Stimulated activated CD4-positive, alpha-beta T cell treated with anti-CD3 and anti-CD28 coated beads, TNF-alpha, amount 100 ng/mL, for 24 hours (primary cell): ENCODE measurements around the gene EXD3.
A peak's percentile ranks its signal among the peaks of the same experiment; 100 is the strongest.

Experiments
- DNase-seq, 3 experiments: peaks; one replicate each; pipeline ENCODE4 v3.0.0-alpha.2; 2020; ENCODE audit warnings: low read depth in 3 of 3

Gene EXD3

DNA sequence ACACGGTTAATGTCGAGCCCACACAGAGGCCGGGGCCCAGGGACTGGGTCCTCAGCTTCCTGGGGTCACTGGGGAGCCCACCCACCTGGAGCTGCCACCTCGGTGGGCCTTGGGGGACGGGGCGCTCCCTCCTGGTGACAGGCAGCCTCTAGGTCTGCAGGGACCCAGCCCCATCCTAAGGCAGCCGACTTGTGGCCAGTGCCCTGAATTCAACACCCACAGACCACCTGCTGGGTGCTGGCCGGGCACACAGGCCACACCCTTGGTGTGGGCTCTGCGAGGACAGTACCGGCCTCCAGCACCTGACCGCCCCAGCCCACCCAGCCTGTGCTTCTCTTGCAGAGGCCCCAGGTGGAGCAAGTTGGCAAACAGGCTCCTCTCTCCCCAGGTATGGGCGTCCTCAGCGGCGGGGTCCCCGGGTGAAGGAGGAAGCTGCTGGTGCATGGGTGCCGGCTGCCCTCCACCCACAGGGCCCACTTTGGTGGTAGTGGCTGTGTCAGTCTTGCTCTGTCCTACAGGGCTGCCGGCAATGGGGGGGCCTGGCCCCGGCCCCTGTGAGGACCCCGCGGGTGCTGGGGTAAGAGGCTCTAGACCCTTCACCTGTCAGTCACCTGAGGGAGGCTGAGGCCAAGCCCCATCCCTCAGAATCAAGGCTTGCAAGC is 9.9 kb upstream of the EXD3 start:
- no peak for DNase-seq

- no peak for DNase-seq
These were observed 8.5 kb upstream of the EXD3 start for GRCh38 chr9:137431416-137431931.

GRCh38 chr9:137430723-137431415 is 7.9 kb upstream of the EXD3 start:
- DNase-seq: no peak

GRCh38 chr9:137429974-137430722 is 7.2 kb upstream of the EXD3 start:
- no peak for DNase-seq

- no peak for DNase-seq
These were observed 6.6 kb upstream of the EXD3 start for GRCh38 chr9:137429546-137429890.

DNA sequence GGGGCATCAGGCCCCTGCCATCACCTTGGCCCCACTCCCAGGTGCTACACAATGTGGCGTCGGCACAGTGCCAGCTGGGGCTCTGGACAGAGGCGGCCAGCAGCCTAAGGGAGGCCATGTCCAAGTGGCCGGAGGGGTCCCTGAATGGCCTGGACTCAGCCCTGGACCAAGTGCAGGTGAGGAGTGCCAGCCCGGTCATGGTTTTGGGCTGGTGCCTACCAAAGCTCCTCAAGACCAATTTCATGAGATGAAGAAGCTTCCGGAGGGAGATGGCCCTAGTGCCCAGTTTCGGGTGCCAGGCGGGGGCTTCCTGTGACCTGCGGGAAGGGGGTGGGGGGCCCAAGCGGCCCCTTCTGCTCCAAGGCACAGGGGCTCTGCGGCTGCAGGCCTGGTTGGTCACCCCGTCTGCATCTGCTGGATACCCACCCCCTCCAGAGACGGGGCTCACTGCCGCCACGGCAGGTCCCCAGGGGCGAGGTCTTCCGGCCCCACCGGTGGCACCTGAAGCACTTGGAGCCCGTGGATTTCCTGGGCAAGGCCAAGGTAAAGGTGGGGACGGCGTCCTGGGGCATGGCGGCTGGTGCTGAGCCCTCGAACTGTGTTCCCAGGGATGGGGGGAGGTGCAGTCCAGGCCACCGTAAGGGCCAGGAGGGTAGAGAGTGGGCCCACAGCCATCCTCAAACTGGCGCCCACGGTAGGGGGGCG is 6.0 kb upstream of the EXD3 start:
- no peak for DNase-seq

- no peak for DNase-seq
These were observed 5.3 kb upstream of the EXD3 start for GRCh38 chr9:137428311-137428630.

DNA sequence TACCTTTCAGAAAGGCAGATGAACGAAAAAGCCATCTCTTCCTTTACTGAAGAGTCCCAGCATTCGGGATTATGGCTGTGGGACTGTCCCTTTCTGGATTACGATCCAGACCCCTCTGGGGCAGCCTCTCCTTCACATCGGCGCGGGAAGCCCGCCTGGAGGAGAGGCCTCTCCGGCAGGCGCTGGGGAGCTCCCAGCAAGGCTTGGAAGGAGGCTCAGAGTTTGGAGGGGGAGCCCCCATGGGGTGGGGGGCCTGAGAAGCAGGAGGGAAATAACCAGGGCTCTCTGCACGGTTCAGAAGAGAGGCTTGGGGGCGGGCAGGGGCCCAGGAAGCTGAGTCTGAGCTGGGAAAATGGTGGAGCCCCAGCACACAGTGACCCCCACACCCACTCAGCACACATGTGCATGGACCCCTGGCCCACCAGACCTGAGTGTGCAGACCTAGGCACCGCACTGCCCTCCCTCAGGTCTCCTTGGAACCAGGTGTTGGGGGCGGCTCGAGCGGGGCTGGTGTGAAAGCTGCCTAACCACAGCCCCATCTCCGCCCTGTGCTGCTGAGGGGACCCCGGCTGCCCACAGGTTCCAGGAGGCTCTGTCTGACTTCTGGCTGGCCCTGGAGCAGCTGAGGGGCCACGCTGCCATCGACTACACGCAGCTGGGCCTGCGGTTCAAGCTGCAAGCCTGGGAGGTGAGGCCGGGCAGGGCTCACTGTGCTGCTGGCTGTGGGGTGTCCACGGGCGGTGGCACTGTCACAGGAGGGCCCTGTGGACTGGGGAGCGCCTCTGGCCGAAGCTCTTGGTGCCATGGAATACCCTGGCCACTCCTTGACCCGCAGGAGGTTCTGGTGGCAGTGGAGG is 4.7 kb upstream of the EXD3 start:
- no peak for DNase-seq

DNA sequence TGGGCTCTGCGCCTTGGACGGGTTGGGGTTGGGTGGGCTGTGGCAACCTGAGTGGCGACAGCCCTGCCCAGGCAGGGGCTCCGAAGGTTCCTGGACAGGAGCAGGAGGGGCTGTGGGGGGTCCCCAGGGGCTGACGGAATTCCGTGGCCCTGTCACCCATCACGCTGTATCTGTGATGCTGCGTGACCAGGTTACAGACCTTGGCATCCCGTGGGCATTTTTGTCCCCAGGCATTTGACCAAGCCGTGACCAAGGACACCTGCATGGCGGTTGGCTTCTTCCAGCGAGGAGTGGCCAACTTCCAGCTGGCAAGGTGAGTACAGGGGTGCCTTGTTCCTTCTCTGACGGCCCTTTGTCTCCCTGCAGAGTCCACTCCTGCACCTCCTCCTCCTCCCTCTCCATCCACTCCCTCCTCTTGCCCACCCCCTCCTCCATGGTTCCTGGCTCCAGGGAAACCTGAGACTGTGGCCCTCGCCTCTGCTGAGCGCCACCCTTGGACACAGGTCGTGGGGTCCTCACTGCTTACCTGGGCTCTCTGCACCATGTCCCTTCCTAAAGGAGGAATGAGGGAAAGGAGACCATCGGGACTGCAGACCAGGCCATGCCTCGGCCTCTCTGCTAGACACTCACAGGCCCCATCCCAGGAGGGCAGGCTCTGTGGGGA is 3.2 kb upstream of the EXD3 start:
- DNase-seq: no peak

DNA sequence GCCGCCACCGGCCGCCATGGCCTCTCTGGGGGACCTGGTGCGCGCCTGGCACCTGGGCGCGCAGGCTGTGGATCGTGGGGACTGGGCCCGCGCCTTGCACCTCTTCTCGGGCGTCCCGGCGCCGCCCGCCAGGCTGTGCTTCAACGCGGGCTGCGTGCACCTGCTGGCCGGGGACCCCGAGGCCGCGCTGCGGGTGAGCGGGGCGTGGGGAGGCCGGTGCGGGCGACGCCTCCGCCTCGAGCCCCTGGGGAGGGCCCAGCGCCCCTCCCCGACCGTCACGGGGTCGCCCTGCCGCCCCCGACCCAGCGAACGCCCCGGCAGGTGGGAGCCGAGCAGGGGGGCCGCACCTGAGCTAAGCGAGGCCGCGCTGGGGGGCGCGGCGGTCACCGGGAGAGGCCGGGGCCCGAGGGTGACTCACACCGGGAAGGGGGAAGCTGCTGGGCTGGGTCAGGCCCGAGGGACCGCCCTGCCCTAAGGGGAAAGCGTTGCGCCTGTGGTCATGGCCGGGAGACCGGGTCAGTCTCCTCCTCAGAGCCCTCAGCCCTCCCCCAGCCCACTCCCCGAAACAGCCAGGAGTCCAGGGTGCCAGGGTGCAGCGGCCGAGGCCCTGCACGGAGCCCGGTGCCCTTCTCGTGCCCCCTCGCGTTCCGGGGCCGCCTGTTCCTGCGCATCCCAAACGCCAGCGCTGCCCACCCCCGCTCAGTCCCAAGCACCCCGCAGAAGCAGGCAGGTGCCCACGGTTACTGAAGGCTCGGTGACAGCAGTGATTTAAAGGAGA is 741 bp upstream of the EXD3 start:
- DNase-seq: no peak

DNA sequence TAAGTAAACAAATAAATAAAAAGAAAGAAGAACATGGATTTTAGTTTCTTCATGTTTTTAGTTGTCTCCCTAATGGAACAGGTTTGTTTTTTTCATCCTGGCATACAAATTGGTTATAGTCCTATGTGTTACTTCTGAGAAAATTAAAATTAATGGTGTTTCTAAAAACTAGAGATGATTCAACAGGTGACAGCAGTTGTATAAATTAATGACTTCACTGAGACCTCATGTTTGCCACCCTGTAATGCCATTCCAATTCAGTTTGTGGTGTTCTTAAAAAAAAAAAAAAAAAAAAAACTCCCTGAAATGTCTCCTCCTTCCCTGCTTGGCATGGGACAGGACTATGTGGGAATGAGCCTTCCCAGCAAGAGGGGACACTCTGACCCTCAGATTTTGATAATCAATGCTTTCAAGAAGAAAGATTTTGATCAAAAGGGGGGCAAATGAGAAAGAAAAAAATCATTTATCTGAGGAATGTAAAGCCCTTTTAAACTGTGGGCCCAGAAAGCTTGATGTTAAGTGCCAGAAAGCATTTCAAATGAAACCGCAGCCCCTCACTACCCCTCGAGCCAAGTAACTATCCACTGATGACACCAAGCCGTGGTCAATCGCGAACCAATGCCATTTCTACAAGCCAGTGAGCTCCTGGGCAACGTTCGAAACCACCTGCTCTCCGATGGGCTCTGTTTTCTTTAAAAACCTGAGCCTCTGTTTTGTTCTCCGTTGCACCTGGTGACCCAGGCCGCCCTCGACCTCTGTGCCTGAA is 941 bp downstream of the EXD3 start:
- no peak for DNase-seq

DNA sequence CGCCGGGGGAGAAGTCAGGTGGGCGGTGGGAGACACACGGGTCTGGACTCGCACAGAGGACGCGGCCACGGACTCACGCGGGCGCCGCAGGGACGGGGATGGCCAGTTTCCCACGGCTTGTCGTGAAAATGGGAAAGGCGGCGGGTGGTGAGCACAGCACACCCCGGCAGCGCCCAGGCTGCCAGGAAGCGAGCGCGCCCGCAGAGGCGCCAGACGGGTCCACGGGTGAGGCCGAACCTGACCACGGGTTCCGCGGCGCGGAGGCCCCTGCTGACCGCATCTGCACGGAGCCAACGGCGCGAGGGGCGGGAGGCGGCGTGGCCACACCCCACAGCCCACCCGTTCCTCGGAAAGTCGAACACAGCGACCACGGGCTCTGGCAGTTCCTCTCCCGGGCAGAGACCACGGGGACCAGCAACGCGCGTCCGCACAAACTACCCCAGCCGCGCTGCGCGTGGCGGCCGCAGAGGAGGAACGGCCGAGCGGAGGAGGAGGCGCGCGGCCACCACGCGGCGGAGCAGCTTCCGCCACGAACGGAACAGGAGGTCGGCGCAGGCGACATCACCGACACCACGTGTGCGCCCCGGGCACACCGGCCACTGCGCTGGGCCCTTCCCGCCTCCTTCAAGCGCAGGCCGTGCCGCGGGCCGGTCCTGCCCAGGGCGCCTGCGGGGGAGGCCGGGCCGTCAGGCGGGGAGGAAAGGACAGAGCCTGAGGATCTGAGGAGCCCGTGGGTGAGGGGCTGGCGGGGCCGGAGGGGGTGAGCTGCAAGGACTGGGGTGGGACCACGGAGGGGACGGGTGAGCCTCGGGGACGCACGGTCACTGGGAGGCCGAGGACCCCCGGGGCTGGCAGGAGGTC is 5.6 kb downstream of the EXD3 start:
- no peak for DNase-seq

- DNase-seq: no peak
These were observed 6.3 kb downstream of the EXD3 start for GRCh38 chr9:137416563-137417151.

DNA sequence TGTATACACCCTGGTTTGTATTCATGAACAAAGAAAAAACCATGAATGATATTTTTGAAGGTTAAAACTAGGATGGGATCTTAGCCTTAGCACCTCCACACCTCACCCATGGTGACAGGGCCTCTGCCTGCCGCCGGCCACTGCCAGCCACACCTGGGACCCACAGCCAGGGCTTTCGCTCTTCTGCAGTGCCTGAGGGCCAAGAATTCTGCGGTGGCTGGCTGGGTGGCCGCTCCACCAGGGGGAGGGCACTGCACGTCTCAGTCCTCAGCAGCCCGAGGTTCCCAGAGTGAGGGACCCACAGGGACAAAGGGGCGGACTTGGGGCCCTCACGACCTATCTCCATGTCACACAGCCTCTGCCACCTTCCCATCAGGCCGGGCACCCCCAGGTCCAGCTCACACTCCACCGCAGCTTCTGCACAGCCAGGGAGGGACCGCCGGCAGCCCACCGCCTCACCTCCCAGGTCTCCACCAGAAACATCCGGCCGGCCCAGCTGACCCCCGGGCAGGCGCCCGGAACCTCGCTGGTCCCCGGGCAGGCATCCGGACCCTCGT is 6.9 kb downstream of the EXD3 start:
- DNase-seq: no peak

DNA sequence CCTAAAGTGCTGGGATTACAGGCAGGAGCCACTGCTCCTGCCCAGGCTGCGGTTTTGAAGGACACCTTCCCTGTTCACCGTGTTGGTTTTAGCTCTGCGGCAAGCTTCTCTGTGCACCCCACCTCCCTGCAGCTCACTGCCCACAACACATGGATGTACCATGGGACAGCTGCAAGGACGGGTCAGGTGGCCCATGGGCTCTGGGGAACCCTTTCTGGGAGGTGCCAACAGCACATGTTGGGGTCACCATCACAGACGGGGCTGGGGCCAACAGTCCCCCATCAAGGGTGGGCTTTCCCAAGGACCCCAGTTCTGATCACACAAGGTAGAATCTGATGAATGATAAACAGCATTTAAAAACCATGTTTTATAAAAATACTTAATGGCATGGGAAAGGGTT is 7.5 kb downstream of the EXD3 start:
- no peak for DNase-seq

DNA sequence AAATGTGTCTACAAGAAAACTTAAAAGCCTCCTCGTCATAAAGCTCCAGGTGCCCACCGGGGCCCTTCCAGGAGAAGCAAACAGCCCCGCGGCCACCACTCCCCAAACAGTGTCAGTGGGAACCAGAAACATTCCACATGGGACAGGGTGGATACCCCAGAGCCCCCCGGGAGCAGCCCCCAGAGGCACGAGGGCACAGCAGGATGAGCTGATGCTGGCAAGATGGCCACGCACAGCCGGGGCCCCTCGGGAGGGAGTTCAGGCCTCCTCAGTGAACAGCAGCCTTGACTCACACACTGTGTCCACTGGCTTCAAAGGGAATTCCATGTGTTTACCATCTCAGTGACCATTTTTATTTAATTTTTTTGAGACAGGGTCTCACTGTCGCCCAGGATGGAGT is 10.5 kb downstream of the EXD3 start:
- no peak for DNase-seq

GRCh38 chr9:137411645-137412380 is 11.1 kb downstream of the EXD3 start:
- DNase-seq: peak in 1 of 3 experiments; percentile 49
